Cardiac muscle cell (in vitro differentiated cells and primary cell): ENCODE results near the gene FBXW5. TPM values are rescaled to one million over a fixed set of nuclear protein-coding genes. Genes with fewer than 3 reads are reported as not detected.
A peak's percentile ranks its signal among the peaks of the same experiment; 100 is the strongest.

Experiments
- DNase-seq, 2 donors: peaks; one replicate each; pipeline versions ENCODE4 v3.0.0 to v3.0.0-alpha.2; 2010 to 2017; ENCODE audit warnings: low read depth in 1 of 2, low spot score in 1 of 2
- H3K27ac ChIP-seq: fragments of 200-600 bp; sonication (generic); 2 replicates; pipeline ENCODE4 v1.5.1; 2016
- H3K27me3 ChIP-seq: fragments of 200-600 bp; sonication (generic); 2 replicates; pipeline ENCODE4 v1.6.0; 2016; ENCODE audit warnings: control low read depth
- H3K36me3 ChIP-seq: fragments of 200-600 bp; sonication (generic); 2 replicates; pipeline ENCODE4 v1.5.1; 2016; ENCODE audit warnings: control low read depth
- H3K4me1 ChIP-seq: fragments of 200-600 bp; sonication (generic); 2 replicates; pipeline ENCODE4 v1.8.1; 2017; ENCODE audit warnings: low read depth, mild to moderate bottlenecking, mixed run types
- H3K4me3 ChIP-seq: fragments of 200-600 bp; sonication (generic); 2 replicates; pipeline ENCODE4 v1.5.1; 2016; ENCODE audit warnings: mild to moderate bottlenecking
- H3K9me3 ChIP-seq: fragments of 200-600 bp; sonication (generic); 2 replicates; pipeline ENCODE4 v1.5.1; 2017; ENCODE audit warnings: low read depth, mild to moderate bottlenecking, control low read depth
- polyA plus RNA-seq: library from polyadenylated mRNA; unstranded; fragments of >200 nt; fragmentation: Nextera tagmentation; extraction: Ambion mirVana; gene quantifications from 2 replicates; pipeline ENCODE4 v1.2.1, GENCODE V29; 2016
- total RNA-seq: library from RNA; depleted of rRNA; stranded (reverse); fragments of >200 nt; gene quantifications from 2 replicates; pipeline ENCODE4 v1.2.3, GENCODE V29; 2016
- TF ChIP-seq, protein P1 (sequence below): IDR thresholded peaks from 2 replicates; pipeline ENCODE4 v1.5.1; 2012; ENCODE audit warnings: low read depth, mild to moderate bottlenecking, low read length

The FBXW5 gene
- total and polyA plus RNA-seq, 2 experiments from 2014 or later = 119 to 188 TPM

DNA sequence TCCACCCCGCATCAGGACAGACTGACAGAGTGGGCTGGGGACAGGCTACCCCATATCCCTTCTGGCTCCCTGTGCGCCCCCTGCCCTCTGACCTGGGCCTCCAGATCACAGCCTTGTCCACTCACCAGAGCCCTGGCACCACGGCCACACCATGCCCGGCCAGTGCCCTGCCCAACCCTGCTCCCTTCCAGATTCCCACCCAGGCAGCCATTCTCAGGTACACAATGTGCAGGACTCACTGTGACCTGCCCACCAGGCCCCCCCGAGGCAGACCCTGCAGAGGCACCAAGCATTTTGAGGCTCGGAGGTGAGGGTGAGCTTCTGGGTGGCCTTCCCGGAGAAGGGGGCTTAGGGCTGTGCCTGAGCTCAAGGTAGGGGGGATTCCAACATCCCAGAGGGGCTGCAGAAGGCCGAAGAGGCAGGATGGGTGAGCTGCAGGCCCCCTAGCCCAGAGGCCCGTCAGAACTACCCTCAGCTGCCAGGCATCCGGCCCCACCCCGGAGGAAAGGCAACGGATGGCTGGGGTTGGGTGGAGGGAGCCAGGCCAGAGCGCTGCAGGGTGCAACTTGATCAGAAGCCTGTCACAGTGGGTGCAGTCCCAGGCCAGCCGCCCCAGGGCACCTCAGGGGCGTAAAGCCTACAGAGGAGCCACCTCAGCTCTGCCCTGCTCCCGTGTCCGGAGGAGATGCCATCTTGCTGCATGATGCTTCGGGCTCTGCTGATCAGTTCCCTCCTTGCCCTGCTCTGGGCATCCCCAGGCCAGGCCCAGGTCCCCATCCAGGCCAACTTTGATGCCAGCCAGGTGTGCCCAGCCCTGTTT is 37.9 kb upstream of the FBXW5 start, which contains the start of gene LCNL1:
Gene LCNL1, plus strand, starts transcription at position 762 of the 820 bp plus-strand sequence. CDS start 594 bp downstream, outside the sequence.
- Histone ChIP-seq H3K4me3 (no peak within 1 kb of the TSS), H3K27me3 (peaks cover 38% of the 10 kb centered on the region), H3K36me3 (no peaks in the 10 kb centered on the region), H3K27ac (peak within 1 kb of the TSS; percentile 45), H3K4me1 (peaks cover 22% of the 10 kb centered on the region), H3K9me3 (no peaks in the 10 kb centered on the region)
- TF ChIP-seq, protein P1, sequence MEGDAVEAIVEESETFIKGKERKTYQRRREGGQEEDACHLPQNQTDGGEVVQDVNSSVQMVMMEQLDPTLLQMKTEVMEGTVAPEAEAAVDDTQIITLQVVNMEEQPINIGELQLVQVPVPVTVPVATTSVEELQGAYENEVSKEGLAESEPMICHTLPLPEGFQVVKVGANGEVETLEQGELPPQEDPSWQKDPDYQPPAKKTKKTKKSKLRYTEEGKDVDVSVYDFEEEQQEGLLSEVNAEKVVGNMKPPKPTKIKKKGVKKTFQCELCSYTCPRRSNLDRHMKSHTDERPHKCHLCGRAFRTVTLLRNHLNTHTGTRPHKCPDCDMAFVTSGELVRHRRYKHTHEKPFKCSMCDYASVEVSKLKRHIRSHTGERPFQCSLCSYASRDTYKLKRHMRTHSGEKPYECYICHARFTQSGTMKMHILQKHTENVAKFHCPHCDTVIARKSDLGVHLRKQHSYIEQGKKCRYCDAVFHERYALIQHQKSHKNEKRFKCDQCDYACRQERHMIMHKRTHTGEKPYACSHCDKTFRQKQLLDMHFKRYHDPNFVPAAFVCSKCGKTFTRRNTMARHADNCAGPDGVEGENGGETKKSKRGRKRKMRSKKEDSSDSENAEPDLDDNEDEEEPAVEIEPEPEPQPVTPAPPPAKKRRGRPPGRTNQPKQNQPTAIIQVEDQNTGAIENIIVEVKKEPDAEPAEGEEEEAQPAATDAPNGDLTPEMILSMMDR = no peak
- DNase-seq = no peak

DNA sequence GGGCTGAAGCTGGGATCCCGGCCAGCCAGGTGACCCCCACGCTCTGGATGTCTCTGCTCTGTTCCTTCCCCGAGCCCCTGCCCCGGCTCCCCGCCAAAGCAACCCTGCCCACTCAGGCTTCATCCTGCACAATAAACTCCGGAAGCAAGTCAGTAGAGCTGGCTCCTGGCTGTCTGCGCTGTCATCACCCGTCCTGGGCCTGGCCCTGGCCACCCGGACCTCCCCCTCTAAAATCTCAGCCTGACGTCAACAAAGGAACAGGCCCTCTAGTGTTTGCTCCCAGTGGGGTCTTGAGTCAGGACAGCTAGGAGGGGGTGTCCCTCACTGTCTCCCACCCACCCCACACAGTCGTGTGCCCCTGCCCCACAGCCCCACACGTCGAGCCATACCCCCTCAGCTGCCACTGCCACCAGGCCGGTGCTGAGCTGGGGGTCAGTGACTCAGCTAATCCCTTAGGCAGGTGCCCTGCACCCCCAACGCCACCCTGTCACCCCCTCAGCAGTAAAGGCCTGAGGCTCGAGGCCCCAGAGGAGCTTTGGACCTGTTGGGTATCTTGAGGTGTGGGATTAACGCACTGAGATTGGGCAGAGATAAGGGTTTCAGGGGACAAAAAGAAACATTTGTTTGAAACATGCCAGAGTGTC is 37.2 kb upstream of the FBXW5 start:
- peaks cover 22% of the 10 kb centered on the region for H3K4me1 ChIP-seq
- H3K36me3 ChIP-seq = no peaks in the 10 kb centered on the region
- H3K27ac ChIP-seq = peak overlapping the region; percentile 45
- no peak overlapping the region for H3K4me3 ChIP-seq
- H3K27me3 ChIP-seq = peaks cover 39% of the 10 kb centered on the region
- TF ChIP-seq, protein P1 = no peak
- H3K9me3 ChIP-seq = no peaks in the 10 kb centered on the region
- peak; percentile 32 to 36 for DNase-seq

DNA sequence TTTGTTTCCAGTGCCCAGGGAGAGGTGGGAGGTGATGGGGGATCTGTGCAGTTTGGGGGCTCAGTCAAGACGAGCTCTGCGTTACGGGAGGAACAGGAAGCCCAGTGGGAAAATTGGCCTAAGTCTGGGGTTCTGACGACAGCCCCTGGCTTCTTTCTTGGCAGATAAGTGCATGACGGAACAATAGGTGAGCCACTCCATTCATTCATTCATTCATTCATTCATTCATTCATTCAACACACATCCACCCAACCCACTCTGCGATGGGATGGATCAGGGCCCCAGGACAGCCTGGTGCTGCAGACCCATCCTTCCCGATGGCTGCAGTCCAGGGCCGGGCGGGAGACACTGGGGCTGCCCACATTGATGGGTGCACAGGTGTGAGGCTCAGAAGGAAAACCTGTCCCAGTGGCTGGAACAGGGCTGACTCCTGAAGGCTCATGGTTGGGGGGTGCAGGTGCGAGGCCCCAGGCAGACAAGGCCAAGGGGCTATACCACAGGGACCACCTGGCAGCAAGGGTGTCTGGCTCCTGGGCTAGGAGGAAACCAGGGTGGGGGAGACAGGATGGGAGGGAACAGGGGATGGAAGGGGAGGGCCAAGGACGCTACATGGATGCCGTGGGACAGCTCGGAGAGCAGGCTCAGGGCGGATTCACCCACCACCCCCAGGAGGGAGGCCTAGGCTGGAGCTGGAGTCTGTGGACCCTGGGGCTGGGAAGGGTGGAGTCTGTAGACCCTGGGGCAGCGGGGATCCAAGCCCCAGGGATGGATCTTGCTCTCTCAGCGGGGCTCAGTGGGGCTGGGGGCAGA is 36.3 kb upstream of the FBXW5 start:
- Histone ChIP-seq H3K9me3 (no peaks in the 10 kb centered on the region), H3K36me3 (no peaks in the 10 kb centered on the region), H3K4me3 (no peak overlapping the region), H3K4me1 (peaks cover 22% of the 10 kb centered on the region), H3K27me3 (peaks cover 30% of the 10 kb centered on the region), H3K27ac (no peak overlapping the region)
- TF ChIP-seq, protein P1 = no peak
- DNase-seq = no peak

DNA sequence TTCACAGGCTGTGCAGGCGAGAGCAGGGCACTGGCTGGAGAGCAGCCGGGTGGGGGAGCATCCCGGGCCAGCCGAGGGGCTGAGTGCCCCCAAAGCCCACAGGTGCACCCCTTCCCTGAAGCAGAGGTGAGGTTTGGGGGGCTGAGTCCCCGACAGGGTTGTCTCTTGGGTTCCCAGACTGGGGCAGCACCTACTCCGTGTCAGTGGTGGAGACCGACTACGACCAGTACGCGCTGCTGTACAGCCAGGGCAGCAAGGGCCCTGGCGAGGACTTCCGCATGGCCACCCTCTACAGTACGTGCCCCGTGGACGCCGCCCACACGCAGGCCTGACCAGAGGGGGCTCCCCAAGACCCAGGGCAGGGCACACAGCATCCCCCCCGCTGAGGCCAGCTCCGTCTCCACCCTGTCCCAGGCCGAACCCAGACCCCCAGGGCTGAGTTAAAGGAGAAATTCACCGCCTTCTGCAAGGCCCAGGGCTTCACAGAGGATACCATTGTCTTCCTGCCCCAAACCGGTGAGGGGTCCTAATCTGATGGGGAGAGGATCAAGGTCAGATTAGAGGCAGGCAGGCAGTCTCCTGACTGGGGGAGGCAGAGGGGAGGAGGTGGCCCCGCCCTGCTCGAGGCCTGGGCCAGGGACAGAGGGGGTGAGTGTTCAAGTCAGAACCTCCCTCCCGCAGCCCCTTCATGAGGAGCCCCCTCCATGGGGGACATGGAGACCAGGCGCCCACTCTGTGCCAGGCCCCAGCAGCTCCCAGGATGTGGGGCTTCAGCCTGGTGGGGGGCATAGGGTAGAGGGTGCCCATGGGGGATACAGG is 35.4 kb upstream of the FBXW5 start:
- Histone ChIP-seq H3K9me3 (no peaks in the 10 kb centered on the region), H3K27me3 (peaks cover 21% of the 10 kb centered on the region), H3K4me3 (no peak overlapping the region), H3K36me3 (no peaks in the 10 kb centered on the region), H3K27ac (no peak overlapping the region), H3K4me1 (peaks cover 13% of the 10 kb centered on the region)
- DNase-seq = no peak
- TF ChIP-seq, protein P1 = no peak
